Measurements from ENCODE around the gene SUCO.
"Not testable (repeated sequence)": the region's sequence is repeated elsewhere in the genome, so short reads cannot be mapped to it uniquely, and the experiment has no call there.

Gene SUCO

DNA sequence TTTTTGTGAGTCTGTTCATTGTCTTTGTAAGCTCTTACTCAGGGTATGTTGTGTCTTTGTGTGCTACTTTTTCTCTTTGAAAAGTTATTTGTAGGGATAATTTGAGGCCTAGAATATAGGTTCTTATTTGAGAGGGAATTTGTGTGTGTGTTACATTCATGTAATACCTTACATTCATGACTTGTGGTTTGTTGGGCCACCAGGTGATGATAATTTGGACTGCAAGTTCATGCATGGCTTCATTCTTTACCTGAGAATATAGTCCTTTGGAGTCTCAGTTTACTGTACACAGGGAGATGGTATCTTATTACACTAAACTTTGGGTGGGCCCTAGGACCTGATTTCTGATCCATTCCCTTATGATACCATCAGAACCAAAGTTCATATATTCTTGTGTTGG, 74.2 kb downstream of the SUCO start:
- no peak for DNase-seq (ENCODE audit: low read depth in 2 of 2)

DNA sequence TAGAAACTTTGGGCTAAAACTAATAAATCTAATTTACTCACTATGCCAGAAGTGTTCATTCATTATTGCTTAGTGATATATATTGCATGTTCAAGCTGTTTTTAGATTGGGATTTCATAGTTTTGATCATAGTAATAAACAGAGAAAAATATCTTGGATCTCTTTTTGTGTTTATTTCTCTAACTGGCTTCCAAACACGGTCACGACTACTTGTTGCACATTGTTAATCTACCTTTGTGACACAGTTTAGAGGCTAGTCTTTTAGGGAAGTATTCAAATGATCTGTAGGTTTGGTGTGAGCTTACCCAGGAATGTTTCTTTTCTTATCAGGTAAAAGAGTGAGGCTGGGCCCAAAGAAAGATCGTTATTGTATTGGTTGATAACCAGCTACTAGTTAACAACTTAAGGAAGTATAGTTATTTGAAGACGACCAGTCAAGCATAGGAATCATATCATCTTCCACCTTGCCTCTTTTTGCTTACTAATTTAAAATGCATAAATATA, 75.2 kb downstream of the SUCO start:
- no peak for DNase-seq (ENCODE audit: low read depth in 2 of 2)

DNA sequence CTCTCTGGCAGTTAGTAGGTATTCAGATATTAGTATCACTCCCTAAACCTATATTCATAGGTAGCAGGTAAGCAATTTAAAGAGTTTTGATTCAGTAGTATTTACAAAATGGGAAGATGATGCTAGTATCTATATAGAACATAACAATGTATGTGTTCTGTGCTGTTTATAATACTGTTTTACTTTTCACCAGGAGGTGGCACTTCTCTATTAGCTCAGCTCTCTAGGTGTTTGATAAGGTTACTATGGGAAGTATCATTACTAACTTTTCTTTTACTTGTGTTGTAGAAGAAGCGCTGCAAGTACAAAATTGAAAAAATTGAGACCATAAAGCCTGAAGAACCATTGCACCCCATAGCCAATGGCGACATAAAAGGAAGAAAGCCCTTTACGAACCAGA, 76.6 kb downstream of the SUCO start:
- DNase-seq (ENCODE audit: low read depth in 2 of 2), result no peak

DNA sequence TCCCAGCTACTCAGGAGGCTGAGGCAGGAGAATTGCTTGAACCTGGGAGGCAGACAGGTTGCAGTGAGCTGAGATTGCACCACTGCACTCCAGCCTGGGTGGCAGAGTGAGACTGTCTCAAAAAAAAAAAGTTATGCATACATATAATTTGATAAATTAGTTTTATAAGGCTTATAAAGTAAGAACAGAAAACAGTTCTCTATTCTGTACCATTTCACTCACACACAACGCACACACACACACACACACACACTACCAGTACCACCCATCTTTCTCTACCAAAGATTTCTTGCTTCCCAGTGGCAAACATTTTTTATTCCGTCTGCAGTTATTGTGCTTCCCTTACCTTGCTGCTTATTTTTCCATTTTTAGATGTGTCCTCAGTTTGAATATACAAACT, 79.5 kb downstream of the SUCO start:
- DNase-seq (ENCODE audit: low read depth in 2 of 2), result no peak

DNA sequence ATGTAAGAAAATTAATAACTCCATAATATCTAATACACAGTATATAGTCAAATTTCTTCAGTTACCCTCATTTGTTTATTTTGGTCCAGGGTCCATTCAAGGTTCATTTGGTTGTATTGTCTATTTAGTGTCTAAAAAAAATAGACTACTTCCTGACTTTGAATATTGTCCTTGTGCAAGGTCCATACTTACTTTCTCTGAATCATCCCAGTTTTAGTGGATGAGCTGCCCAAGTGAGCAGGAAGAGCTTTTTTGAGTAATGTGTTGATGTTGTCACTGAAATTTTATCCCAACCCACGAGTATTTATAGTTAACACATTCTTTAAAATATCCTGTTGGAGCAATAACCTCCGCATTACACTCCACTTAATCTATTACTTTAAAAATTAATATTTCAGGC, 80.3 kb downstream of the SUCO start:
- DNase-seq (ENCODE audit: low read depth in 2 of 2), result no peak

DNA sequence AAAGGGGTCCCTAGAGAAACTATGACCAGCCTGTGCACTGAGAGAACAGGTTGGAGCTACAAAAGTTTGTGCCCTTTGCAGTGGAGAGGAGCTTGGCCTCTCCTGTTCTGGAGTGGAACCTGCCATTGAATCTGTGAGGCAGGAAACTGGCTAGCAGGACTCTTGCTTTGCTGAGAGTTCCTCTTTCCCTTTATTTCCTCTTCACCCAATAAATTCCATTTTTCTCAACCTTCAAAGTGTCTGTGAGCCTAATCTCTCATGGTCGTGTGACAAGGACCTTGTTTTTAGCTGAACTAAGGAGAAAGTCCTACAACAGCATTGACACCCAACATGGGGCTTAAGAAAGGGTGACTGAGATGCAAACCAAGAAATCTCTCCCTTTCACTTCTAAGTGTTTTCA, 83.2 kb downstream of the SUCO start:
- no peak for DNase-seq (ENCODE audit: low read depth in 2 of 2)

DNA sequence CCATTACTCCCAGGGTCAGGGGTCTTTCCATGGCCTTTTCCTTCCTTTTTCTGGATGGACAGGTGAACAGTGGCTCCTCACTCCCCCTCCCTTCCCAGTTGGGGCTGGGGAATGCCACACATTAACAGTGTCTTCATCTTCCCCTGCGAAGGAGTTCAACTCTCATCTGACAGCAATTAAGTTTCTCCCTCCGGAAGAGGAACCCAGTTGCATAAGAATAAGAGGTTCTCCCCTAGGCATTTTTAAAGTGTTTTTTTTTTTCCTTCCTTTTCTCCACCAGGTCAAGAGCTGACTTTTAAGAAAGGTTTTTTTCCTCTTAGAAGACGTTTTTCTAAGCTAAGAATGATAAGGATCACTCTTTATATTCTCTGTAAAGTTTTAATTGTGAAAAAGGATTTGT, 83.7 kb downstream of the SUCO start:
- DNase-seq (ENCODE audit: low read depth in 2 of 2), result no peak

DNA sequence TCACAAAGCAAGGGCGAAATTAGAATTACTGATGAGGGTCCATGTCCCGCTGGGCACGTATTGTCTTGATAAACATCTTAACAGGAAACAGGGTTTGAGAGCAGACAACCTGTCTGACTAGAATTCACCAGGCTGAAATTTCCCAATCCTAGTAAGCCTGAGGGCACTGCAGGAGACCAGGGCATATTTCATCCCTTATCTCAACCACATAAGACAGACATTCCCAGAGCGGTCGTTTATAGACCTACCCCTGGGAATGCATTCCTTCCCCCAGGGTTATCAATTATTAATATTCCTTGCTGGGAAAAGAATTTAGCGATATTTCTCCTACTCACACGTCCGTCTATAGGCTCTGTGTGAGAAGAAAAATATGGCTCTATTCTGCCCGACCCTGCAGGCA, 87.7 kb downstream of the SUCO start:
- not testable (repeated sequence) for DNase-seq (ENCODE audit: low read depth in 2 of 2)

DNA sequence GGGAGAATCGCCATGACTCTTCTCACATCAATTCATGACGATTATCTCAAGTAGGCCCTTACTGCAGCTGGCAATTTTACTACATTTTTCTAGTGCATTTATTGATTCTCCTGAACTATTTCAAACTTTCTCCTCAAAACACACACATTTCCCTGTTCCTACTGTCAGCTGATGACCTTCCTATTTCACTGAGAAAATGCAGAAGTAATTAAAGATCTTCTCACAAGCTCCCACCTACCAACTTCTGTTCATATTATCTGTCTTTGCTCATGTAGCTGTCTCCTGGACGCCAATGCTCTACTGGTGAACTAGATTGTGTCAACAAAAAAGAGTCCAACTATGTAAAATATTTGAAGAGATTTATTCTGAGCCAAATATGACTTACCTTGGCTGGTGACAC, 89.6 kb downstream of the SUCO start:
- DNase-seq (ENCODE audit: low read depth in 2 of 2), result no peak

DNA sequence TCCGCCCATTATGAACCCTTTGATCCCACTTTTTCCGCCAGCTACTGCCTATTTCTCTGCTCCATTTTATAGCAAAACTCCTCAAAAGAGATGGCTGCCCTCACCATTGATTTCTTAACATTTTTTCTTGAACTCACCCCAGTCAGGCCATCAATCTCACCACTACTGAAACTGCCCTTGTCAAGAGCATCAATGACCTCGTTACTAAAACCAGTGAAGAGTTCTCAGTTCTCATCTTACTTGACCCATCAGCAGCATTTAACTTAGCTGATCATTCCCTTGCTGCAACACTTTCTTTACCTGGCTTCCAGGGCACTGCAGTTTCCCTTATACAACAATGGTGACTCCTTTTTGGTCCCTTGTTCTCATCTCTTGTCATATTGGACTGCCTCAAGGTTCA, 90.8 kb downstream of the SUCO start:
- no peak for DNase-seq (ENCODE audit: low read depth in 2 of 2)

DNA sequence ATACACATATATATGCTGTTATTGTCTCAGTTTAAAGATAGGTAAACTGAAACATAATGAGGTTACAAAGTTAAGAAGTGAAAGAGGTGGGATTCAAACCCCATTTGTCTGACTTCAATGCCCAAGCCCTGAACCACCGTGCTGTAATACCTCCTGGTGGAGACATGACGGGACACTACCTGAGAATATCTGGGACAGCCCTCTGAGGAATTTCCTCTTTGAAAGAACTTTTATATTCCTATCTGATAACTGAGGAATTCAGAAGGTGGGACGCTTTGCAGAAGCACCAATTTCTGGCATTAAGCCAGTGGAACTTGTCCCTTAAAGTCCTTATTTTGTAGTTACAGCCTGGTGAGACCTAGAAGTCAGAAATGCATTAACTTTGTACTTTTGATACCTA, 93.9 kb downstream of the SUCO start:
- DNase-seq (ENCODE audit: low read depth in 2 of 2), result no peak

DNA sequence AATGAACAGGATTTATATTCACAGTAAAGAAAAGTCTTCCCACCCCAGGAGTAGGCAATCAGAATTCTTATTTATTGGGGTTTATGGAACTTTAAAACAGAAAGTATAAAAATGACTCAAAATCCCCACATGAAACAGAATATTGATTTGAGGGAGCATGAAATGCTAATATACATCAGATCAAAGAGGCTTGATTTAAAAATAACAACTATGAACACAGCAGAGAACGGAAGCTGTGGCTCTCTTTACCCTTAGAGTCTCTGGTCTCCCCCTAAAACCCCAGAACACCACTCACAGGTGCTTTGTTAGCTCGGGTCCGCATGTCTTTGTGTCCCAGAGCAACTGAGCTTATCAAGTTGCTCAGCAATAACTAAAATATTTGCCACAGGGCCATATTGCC, 94.8 kb downstream of the SUCO start:
- no peak for DNase-seq (ENCODE audit: low read depth in 2 of 2)

DNA sequence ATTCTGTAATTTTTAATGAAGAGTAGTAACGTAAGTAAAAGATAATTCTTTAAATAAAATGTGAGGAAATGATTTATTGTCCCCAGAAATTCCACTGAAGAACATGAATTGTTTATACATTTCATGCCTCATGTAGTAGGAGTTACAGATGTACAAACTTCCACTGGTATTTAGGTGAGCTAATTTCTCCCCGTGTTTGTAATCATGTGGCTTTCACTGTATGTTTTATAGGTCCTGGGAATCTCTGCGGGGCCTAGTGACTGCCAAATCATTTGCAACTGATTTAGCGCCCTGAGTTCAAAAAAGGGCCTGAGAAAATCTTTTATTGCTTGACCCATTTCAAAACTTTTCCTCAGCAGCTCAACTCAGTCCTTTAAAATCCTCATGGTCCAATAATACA, 95.5 kb downstream of the SUCO start:
- DNase-seq (ENCODE audit: low read depth in 2 of 2), result no peak

DNA sequence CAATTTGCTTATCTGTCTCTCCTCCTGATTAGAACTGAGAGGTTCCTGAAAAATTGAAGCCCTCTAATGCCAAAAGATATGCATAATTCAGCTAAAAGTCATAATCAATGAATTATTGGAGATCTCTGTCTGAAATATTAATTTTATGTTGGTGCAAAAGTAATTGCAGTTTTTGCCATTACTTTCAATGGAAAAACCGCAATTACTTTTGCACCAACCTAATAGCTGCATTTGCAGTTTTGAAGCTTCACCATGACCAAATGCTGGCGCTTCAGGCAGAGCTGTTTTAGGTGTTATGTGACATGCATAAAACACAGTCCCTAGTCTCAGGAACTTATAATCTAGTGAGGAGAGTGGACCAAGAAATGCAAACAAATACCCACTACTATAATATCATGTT, 96.2 kb downstream of the SUCO start:
- no peak for DNase-seq (ENCODE audit: low read depth in 2 of 2)

DNA sequence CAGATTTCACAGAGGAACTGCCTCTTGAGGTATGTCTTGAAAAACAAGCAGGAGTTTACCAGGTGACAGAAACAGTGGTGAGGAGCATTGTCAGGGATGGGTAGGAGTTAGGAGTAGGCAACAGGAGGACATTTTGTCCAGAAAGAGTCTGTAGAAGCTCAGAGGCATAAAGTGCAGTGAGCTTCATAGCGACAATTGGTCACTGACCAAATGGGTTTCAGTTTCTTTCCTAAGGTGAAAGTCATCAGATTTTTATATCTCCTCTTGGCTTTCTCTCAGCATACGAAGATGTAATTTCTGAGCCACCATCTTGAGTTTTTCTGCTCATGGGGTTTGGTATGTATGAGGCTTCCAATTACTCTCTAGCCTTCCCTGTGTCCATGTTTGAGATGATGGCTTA, 96.7 kb downstream of the SUCO start:
- DNase-seq (ENCODE audit: low read depth in 2 of 2), result no peak

DNA sequence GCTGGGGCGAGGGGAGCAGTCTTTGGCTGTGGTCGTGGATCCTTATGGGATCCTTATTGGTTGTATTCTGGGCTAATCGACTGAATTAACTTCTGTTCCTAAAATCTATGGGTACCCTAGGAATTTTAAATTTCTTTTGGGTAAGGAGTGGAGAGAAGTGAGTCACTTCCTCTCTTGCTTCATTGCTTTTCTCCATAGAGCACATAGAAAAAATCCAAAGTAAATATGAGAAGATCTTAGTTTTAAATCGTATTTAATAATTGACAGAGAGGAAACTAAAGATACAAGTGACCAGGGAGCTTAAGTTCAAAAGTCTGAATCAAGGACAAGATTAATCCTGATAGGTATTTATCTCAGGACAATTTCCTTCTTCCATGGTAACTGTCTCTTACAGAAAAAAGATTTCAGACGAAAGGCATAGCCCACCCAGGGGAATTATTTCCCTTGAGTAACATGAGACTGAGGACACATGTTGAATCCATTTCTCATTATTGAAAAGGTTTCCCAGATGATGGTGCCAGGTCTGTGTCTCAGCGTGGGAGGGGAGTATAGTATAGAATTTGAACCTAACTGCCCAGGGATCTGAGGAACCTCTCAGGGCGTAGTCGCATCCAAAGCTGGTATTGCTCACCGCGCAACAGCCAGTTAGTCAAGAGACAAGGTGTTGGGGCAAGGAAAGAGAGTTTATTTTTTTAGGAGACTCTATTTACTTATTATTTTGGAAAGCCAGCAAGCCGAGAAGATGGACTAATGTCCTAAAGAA, 97.3 kb downstream of the SUCO start:
- DNase-seq (ENCODE audit: low read depth in 2 of 2), result no peak

DNA sequence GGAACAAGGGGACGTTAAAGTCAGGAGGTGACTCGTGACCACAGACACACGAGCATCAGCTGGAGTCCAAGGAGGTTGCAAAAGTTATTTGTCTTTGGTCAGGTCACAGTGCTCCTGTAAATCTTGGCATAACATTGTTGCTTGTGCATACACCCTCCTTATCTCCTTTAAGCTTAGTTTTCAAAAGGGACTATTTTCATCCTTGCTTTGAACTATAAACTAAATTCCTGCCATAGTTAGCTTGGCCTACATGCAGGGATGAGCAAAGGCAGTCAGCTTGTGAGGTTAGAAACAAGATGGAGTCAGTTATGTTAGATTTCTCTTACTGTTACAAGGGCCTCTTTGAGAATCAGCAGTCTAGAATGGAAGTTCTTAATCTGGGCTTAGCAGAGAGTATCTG, 97.9 kb downstream of the SUCO start:
- no peak for DNase-seq (ENCODE audit: low read depth in 2 of 2)

DNA sequence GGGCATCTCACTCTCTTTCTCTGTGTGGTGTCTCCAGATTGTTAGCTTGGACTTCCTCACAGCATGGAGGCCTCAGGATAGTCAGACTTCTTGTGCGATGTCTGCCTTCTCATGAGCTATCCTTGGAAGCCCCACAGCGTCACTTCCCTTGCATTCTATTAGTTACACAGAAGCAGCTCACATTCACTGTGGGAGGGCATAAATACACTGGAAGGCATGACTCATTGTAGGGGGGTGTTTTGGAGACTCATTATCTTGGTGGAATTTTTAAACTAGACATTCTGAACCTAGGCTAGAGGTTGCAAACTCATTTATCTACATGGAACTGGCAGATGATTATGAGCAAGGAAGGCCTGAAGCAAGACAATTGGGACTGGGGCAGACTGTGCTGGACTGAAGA, 104.6 kb downstream of the SUCO start:
- no peak for DNase-seq (ENCODE audit: low read depth in 2 of 2)

DNA sequence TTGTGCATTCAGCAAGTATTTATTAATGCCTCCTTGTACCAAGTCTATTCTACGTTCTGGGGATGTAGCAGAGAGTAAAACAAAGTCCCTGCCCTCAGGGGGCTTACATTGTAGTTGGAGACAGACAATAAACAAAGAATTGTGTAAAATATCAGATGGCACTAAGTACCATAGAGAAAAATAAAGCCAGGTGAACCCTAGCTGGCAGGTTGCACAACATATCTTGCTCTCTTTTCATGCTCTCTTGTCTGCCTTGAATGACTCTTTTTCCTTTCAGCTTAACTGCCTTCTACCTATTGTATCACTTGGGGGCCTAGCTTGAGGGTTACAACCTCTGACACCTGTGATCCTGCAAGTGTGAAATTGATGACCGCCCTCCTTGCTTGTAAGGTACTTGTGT, 105.3 kb downstream of the SUCO start:
- DNase-seq (ENCODE audit: low read depth in 2 of 2), result no peak

DNA sequence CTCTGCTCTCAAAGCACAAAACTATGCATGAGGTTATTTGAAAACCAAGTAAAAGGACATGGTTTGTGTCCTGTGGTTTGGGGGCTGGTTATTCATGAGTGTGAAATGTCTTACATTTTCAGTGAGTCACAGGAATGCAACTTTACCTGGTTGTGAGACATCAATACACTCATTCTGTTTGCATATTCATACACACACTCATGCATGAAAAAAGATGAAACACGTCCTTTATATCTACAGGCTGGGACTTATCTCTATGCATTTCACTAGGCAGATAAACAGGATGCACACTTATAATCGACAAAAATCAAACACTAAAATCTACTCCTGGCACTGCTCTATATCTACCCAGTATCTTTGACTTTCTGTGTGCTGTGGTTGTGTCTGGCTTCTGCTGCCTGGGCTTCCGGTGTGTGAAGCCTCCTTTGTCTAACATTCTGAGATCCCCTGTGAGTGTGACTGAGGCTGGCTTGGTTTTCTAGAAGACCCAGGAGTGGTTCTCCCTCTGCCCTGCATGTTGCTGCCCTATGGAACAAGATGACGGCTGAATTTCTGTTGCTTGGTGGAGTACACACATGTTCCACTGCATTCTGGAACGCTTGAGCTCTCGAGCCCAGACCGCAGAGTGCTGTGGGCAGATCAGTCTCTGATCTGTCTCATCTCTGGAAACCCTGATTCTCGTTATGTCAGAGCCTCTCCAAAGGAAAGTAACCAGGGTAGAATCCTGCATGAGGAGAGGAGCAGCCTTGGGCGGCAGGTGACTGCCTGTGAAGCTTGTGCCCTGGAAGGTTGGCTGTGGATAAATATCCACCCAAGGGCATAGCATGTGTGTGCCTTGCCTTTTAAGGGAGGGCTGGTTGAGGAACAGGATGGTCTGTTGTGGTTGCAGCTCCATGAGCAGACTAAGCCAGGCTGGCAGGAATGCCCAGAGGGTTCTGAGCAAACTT, 106.2 kb downstream of the SUCO start:
- peak; percentile 35 to 48 for DNase-seq (ENCODE audit: low read depth in 2 of 2)

DNA sequence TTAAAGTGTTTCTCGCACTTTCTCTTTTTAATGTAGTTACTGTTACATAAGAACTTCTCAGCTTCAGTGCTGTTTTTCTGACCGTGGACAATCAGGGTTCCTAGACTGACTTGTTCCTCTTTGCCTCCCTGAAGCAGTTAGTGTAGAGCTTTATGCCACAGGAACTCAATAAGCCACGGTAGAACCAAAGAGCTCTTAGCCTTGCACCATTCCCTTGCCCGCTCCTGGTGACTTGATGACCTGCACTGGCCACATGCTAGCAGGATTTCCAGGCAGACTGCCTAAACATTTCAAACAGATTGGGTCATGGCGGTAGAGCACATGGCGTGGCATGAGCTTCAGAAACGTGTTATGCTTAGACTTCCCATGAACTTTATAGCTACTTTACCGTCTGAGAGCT, 107.2 kb downstream of the SUCO start:
- DNase-seq (ENCODE audit: low read depth in 2 of 2), result no peak

DNA sequence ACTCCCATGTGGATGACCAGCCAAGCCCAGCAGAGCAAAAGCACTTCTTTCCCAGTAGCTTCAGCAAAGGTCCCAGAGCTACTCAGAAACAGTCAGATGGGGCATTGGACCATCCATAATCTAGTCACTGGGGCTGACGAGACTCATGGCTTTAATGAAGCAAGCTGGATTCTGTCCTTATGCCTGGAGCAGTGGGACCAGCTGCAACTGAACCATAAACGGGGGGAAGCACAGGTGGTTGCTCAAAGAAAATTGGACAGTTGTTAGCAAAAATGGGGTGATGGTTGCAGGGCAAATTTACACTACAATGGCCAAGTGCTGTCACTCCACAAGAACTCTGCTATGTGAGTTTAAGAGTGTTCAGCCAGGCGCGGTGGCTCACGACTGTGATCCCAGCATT, 108.5 kb downstream of the SUCO start:
- DNase-seq (ENCODE audit: low read depth in 2 of 2), result no peak

DNA sequence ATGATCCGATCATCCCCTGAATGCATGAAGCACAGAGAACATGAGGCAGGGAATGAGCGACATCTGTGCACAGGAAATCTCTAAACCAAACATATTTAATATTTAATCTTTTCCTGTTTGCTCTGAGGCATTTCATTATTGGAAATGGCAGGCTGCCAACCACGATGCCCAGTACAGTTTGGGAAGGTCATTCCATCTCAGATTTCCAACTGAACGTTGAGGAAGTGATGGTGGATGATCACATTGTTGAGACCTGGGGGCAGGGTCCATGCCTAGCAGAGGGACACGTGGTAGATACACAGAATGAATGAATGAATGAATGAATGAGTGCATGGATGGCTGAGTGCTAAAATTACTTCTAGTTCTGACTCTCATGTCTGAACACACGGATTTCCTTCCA, 110.0 kb downstream of the SUCO start:
- no peak for DNase-seq (ENCODE audit: low read depth in 2 of 2)

Measured in stimulated activated CD4-positive, alpha-beta T cell treated with anti-CD3 and anti-CD28 coated beads, Interleukin-1b, Interleukin-23, amount 100 ng/mL, for 1 hour (primary cell).